Psoas muscle (tissue), 8 donors: ENCODE results near the gene EPB41. TPM values are rescaled to one million over a fixed set of nuclear protein-coding genes. Genes with fewer than 3 reads are reported as not detected.
"Not testable (repeated sequence)": the region's sequence is repeated elsewhere in the genome, so short reads cannot be mapped to it uniquely, and the experiment has no call there.

Experiments used
- ATAC-seq, 4 donors: fragments of 200-7000 bp; cut with Tn5 transposase; one replicate each; pipeline ENCODE4 v1.9.1; 2020; ENCODE audit warnings: moderate library complexity in 3 of 4, mild to moderate bottlenecking in 2 of 4
- DNase-seq, 2 donors: peaks; one replicate each; pipeline ENCODE4 v3.0.0-alpha.2; 2020
- H3K27ac ChIP-seq: fragments of 200-600 bp; one replicate; pipeline ENCODE4 v1.8.0; 2022
- H3K27me3 ChIP-seq, 3 donors: fragments of 200-600 bp in 1 of 3; one replicate each; pipeline versions ENCODE4 v1.6.1 to v1.8.0; 2013 to 2022; ENCODE audit warnings: low read length in 2 of 3, mild to moderate bottlenecking in 2 of 3, moderate library complexity in 1 of 3; ENCODE audit not compliant: insufficient read depth in 3 of 3
- H3K36me3 ChIP-seq, 2 donors: fragments of 200-600 bp in 1 of 2; one replicate each; pipeline versions ENCODE4 v1.6.1 to v1.8.0; 2013 to 2022; ENCODE audit warnings: low read depth in 1 of 2, mild to moderate bottlenecking in 1 of 2, moderate library complexity in 1 of 2; ENCODE audit not compliant: insufficient read depth in 1 of 2
- H3K4me1 ChIP-seq: fragments of 200-600 bp; one replicate; pipeline ENCODE4 v1.8.0; 2022
- H3K4me3 ChIP-seq: fragments of 200-600 bp; one replicate; pipeline ENCODE4 v1.8.0; 2022; ENCODE audit warnings: mild to moderate bottlenecking
- H3K9me3 ChIP-seq: fragments of 200-600 bp; one replicate; pipeline ENCODE4 v1.8.0; 2022
- CTCF ChIP-seq: fragments of 200-600 bp; IDR thresholded peaks from one replicate; pipeline ENCODE4 v1.8.0; 2022; ENCODE audit warnings: antibody characterized with exemption
- WGBS, 3 donors: extraction: QIAGEN DNeasy Blood & Tissue Kit; methylation state at CpG; one replicate each; pipeline versions ENCODE4 v1.1.6 to v1.1.7; 2013; 5-methylcytosine and 5-hydroxymethylcytosine counted together
- intact Hi-C, 2 donors: fragments of 100-400 bp; cut with DNase I; formaldehyde crosslinking; loops; one replicate each; pipeline versions ENCODE4 v1.11.0 to v1.14.2; 2022
- polyA plus RNA-seq, 3 donors: library from polyadenylated mRNA; stranded (reverse); fragments of 200-250 nt; gene quantifications; one replicate each; pipeline ENCODE4 v1.2.3, GENCODE V29; 2013
- total RNA-seq, 4 donors: library from RNA; stranded (reverse); fragmentation: NEBNext Ultra II Directional in 2 of 4; extraction: Animal tissue kit (Norgen Biotek cat#: 25700) in 2 of 4; gene quantifications; one replicate each; pipeline versions ENCODE4 v1.2.1 to v1.2.4, GENCODE V29; 2021 to 2023
- donor health status: healthy with polysubstance abuse.
- donor health status: DM: no; HTN: no; CAD: no; lungs with moderate emphysema.
- donor health status: Bipolar disorder and iron deficiency.
- donor health status: healthy.
- donor health status: DM: yes; HTN: yes; CAD: no.
- donor health status: DM: no; HTN: no; CAD: no.
- donor health status: DM: no; HTN: no; CAD: no.
- donor health status: DM: yes; HTN: yes; CAD: no.

EPB41 gene
- total and polyA plus RNA-seq, 7 donors = 2.0 to 28.2 (median 18.0) TPM

- H3K27me3 ChIP-seq = no peaks in the 10 kb centered on the region
- no peak for DNase-seq
- no peak for TF ChIP-seq CTCF
- no peaks in the 10 kb centered on the region for H3K4me1 ChIP-seq
- H3K4me3 ChIP-seq = no peak overlapping the region
- H3K27ac ChIP-seq = no peak overlapping the region
- peaks cover 0 to 47% of the 10 kb centered on the region in 2 donors for H3K36me3 ChIP-seq
- no peak for ATAC-seq
- H3K9me3 ChIP-seq = no peaks in the 10 kb centered on the region
- intact Hi-C loops = no loop called here
- 96% methylated on average over 4 of the region's 4 CpGs for WGBS, 3 donors
These were observed 141.9 kb downstream of the EPB41 start for GRCh38 chr1:29056256-29056655.

- no peak for ATAC-seq
- no peak for TF ChIP-seq CTCF
- Histone ChIP-seq H3K4me3 (no peak overlapping the region), H3K4me1 (no peaks in the 10 kb centered on the region), H3K27me3 (no peaks in the 10 kb centered on the region), H3K9me3 (no peaks in the 10 kb centered on the region), H3K36me3 (peaks cover 0 to 49% of the 10 kb centered on the region in 2 donors), H3K27ac (no peak overlapping the region)
- intact Hi-C loops = no loop called here
- DNase-seq = no peak
These were observed 143.3 kb downstream of the EPB41 start for GRCh38 chr1:29057700-29058099.

- no peak for DNase-seq
- no peak for TF ChIP-seq CTCF
- ATAC-seq = no peak
- H3K9me3 ChIP-seq = no peaks in the 10 kb centered on the region
- H3K27me3 ChIP-seq = no peaks in the 10 kb centered on the region
- no peak overlapping the region for H3K4me3 ChIP-seq
- peaks cover 3 to 61% of the 10 kb centered on the region in 2 donors for H3K36me3 ChIP-seq
- 65 to 75% (median 73%) methylated on average over 4 of the region's 4 CpGs for WGBS, 3 donors
- no peak overlapping the region for H3K27ac ChIP-seq
- intact Hi-C loops = no loop called here
- no peaks in the 10 kb centered on the region for H3K4me1 ChIP-seq
These were observed 148.0 kb downstream of the EPB41 start for GRCh38 chr1:29062157-29062942.

GRCh38 chr1:29064064-29064463 lies 149.7 kb downstream of the EPB41 start:
- no peak for TF ChIP-seq CTCF
- Histone ChIP-seq H3K4me1 (no peaks in the 10 kb centered on the region), H3K27me3 (no peaks in the 10 kb centered on the region), H3K4me3 (no peak overlapping the region), H3K36me3 (peaks cover 3 to 47% of the 10 kb centered on the region in 2 donors), H3K9me3 (no peaks in the 10 kb centered on the region), H3K27ac (no peak overlapping the region)
- WGBS, 3 donors = 84 to 94% (median 93%) methylated on average over 1 of the region's 1 CpG
- ATAC-seq (no peak), DNase-seq (no peak)
- intact Hi-C loops = no loop called here

GRCh38 chr1:29077155-29077554 lies 162.8 kb downstream of the EPB41 start:
- 88 to 94% (median 92%) methylated on average over 2 of the region's 2 CpGs for WGBS, 3 donors
- intact Hi-C loops = no loop called here
- no peaks in the 10 kb centered on the region for H3K27me3 ChIP-seq
- DNase-seq = no peak
- H3K36me3 ChIP-seq = peaks cover 0 to 6% of the 10 kb centered on the region in 2 donors
- TF ChIP-seq CTCF = no peak
- H3K27ac ChIP-seq = no peak overlapping the region
- no peak for ATAC-seq
- H3K9me3 ChIP-seq = no peaks in the 10 kb centered on the region
- H3K4me1 ChIP-seq = no peaks in the 10 kb centered on the region
- no peak overlapping the region for H3K4me3 ChIP-seq

GRCh38 chr1:29079916-29080629 lies 165.7 kb downstream of the EPB41 start:
- 91% methylated on average over 16 of the region's 16 CpGs for WGBS, 3 donors
- intact Hi-C loops = not testable (repeated sequence)

More at GRCh38 chr1:29079916-29080629, 165.7 kb downstream of the EPB41 start:
- DNase-seq, ATAC-seq, H3K4me3 ChIP-seq, H3K4me1 ChIP-seq, H3K9me3 ChIP-seq, H3K27ac ChIP-seq, H3K36me3 ChIP-seq, H3K27me3 ChIP-seq: not testable (repeated sequence)
